Brain microvascular endothelial cell (primary cell): ENCODE data around the gene CHCHD6.

Experiments
- DNase-seq: peaks from one replicate; pipeline ENCODE4 v3.0.0-alpha.2; 2020
- H3K27ac ChIP-seq: fragments of 250-450 bp; sonication (Bioruptor Pico); 2 replicates; pipeline ENCODE4 v1.5.1; 2020; ENCODE audit warnings: mild to moderate bottlenecking, moderate library complexity
- H3K27me3 ChIP-seq: fragments of 250-450 bp; sonication (Bioruptor Pico); replicated peaks from 2 replicates; pipeline ENCODE4 v1.5.1; 2020; ENCODE audit warnings: mild to moderate bottlenecking
- H3K36me3 ChIP-seq: fragments of 250-450 bp; sonication (Bioruptor Pico); replicated peaks from 2 replicates; pipeline ENCODE4 v1.5.1; 2020; ENCODE audit warnings: mild to moderate bottlenecking
- H3K4me3 ChIP-seq: 2 replicates; pipeline ENCODE4 v1.5.1; 2011; ENCODE audit warnings: low read depth, mild to moderate bottlenecking, control low read depth, low read length, moderate library complexity
- in situ Hi-C: cut with HindIII; loops from 2 replicates; pipeline ENCODE4 v1.10.0; 2017; ENCODE audit warnings: low sequenced_read_pairs, low pct_ligation_motif_present
- TF ChIP-seq, protein P1 (sequence below): IDR thresholded peaks from 2 replicates; pipeline ENCODE4 v1.5.1; 2011; ENCODE audit warnings: low read depth, mild to moderate bottlenecking, moderate library complexity, low read length, control low read depth, inconsistent platforms; ENCODE audit errors: missing control alignments

The CHCHD6 gene

DNA sequence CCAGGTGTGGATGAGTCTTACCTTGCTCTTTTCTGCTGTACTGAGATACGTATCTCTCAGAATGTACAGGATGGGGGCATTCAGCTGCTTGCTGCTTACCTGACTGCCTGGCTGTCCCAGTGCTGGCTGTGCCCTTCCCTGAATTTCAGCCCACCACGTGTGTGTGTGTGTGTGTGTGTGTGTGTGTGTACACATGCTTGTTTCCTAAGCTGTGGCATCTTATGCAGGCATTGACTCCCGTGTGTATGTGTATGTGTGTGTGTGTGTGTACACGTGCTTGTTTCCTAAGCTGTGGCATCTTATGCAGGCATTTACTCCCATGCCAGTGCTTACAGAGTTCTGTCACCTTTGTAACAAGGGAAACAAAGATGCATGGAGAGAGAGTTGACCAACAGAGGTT lies 218.4 kb downstream of the CHCHD6 start:
- DNase-seq, result no peak
- Histone ChIP-seq H3K27me3 (no peaks in the 10 kb centered on the region), H3K4me3 (no peak overlapping the region), H3K36me3 (no peaks in the 10 kb centered on the region), H3K27ac (no peak overlapping the region)
- TF ChIP-seq, protein P1, sequence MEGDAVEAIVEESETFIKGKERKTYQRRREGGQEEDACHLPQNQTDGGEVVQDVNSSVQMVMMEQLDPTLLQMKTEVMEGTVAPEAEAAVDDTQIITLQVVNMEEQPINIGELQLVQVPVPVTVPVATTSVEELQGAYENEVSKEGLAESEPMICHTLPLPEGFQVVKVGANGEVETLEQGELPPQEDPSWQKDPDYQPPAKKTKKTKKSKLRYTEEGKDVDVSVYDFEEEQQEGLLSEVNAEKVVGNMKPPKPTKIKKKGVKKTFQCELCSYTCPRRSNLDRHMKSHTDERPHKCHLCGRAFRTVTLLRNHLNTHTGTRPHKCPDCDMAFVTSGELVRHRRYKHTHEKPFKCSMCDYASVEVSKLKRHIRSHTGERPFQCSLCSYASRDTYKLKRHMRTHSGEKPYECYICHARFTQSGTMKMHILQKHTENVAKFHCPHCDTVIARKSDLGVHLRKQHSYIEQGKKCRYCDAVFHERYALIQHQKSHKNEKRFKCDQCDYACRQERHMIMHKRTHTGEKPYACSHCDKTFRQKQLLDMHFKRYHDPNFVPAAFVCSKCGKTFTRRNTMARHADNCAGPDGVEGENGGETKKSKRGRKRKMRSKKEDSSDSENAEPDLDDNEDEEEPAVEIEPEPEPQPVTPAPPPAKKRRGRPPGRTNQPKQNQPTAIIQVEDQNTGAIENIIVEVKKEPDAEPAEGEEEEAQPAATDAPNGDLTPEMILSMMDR, result no peak
- in situ Hi-C loops, result no loop called here

DNA sequence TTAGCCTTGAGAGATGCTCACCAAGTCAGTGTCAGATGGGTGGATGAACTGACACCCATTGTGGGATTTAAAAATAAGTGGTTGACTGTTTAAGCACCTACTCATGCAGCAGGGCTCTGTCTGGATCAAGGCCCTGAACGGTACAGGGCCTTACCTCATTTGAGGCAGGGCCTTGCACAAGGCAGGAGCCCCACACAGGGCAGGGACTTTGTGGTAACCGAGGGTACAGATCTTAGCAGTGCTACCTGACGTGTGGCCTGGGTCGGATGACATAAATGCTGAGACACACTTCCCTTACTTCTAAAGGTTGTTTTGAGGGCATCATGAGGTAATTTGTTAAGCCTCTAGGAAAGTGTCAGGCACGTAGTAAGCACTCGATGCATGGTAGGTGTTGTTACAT lies 219.4 kb downstream of the CHCHD6 start:
- Histone ChIP-seq H3K4me3 (no peak overlapping the region), H3K27me3 (no peaks in the 10 kb centered on the region), H3K27ac (no peak overlapping the region), H3K36me3 (no peaks in the 10 kb centered on the region)
- TF ChIP-seq, protein P1, result no peak
- in situ Hi-C loops, result no loop called here
- no peak for DNase-seq

DNA sequence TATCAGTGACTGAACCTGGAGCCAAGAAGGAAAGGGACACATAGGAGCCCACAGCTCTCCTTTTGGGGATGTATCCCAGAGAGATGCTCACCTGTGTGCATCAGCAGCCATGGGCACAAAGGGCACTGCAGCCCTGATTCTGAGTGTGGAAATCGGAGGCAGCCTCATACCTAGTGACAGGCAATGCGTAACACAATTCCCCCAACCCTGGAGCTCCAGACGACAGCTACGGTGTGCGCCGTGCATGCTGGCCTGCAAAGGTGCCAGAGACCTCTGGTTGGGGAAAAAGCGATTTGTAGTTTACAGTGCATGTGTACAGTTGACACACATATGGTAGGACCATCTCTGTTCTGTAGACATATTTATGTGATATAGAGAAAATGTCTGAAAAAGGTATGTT lies 219.9 kb downstream of the CHCHD6 start:
- no peak for DNase-seq
- Histone ChIP-seq H3K27me3 (no peaks in the 10 kb centered on the region), H3K27ac (no peak overlapping the region), H3K36me3 (no peaks in the 10 kb centered on the region), H3K4me3 (no peak overlapping the region)
- in situ Hi-C loops, result no loop called here
- TF ChIP-seq, protein P1, result no peak

DNA sequence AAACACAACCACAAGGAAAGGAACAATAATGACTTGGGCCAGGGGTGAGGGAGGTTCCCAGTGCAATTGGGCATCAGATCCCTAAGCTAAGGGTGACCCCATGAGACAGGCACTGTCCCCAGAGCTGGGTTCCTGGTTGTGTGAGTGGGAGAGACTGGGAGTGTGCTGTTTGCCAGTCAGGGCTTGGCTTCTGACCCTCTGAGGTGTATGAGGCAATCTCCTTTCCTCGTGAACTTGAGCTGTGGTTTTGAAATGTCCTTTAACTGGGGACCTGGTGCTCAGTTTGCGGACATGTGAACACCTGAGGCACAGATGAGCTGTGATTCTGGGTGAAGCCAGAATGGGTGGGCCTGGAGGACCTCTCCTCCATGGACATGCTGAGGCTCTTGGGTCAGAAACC lies 220.4 kb downstream of the CHCHD6 start:
- in situ Hi-C loops, result no loop called here
- TF ChIP-seq, protein P1, result no peak
- H3K27ac ChIP-seq, result no peak overlapping the region
- no peak for DNase-seq
- H3K27me3 ChIP-seq, result no peaks in the 10 kb centered on the region
- no peaks in the 10 kb centered on the region for H3K36me3 ChIP-seq
- H3K4me3 ChIP-seq, result no peak overlapping the region

DNA sequence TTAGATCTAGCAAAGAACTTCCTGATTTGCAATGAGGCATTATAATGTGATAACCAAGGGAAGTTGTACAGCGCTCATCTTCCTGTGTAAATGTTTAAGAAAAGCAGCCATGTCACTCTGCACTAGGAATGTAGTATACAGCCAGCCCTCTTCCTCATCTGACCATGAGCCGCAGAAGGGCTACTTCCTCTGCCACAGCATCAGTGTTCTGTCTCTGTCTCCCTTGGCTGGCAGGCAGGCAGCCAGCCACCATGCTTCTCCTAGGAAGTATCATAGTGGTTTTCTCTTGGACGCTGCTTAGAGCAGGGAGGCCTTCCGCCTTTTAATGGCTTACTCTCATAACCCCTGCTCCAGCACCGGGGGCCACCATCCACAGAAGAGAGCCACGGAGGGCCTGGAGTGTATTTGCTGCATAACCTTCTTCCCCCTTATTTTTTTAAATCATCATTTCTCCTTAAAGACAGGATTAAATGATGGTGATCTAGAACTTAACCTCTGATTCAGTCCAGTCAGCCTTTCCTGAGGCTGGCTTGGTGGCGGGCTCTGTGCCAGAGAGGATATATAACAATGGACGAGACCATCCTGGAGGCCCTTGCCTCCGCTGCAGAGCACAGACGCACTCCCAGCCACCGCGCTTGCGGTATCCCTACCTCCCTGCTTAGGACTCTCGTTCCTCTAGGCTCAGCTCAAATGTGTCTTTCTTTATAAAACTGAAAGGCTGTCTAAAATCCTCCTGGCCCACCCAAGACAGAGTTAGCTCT lies 221.6 kb downstream of the CHCHD6 start:
- H3K27me3 ChIP-seq, result no peaks in the 10 kb centered on the region
- no peak for DNase-seq
- H3K36me3 ChIP-seq, result no peaks in the 10 kb centered on the region
- TF ChIP-seq, protein P1, result no peak
- in situ Hi-C loops, result no loop called here
- H3K27ac ChIP-seq, result no peak overlapping the region
- H3K4me3 ChIP-seq, result no peak overlapping the region
